GM21825 (cell line): ENCODE data around the gene ZMYM2.

Experiments used
- ATAC-seq: cut with Tn5 transposase; IDR thresholded peaks from one replicate; pipeline ENCODE4 v1.9.1; 2021; ENCODE audit warnings: mild to moderate bottlenecking, moderate library complexity; ENCODE audit not compliant: unreplicated experiment

The ZMYM2 gene

DNA sequence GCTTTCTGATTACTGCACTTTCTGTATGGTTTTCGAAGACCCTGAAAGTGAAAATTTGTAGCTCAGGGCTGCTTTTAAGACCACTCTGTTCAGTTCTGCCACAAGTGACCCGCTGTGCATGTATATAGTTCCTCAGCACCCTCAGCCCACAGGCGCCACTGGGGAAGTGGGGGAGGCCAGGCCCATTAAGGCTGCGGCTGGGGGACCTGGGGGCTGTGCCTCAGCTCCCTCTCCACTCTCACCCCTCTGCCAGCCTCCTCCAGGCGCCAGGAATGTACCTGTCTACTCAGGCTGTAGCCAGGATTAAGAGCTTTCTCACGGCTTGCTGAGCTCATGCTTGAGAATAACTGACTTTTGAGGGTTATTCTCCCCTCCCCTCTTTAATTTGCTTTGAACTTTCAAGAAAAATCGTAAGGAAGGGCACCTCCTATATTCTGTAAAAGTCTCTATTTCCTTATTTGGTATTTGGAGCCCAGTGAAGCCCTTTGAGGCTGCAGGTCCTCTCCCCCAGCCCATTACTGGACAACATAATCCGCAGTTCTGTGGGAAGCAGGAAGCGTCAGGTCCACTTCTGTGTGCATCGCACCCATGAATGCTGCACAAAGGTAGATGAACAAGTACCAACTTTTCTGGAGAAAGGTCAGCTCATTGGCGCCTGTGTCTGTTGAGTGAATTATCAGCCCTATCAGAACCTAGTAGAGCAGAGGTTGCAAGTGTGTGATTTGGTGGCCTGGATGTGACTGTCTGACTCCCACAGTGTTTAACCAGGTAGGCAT lies 172.7 kb downstream of the ZMYM2 start:
- ATAC-seq: no peak

- no peak for ATAC-seq
These were observed 173.6 kb downstream of the ZMYM2 start for GRCh38 chr13:20132052-20132634.

DNA sequence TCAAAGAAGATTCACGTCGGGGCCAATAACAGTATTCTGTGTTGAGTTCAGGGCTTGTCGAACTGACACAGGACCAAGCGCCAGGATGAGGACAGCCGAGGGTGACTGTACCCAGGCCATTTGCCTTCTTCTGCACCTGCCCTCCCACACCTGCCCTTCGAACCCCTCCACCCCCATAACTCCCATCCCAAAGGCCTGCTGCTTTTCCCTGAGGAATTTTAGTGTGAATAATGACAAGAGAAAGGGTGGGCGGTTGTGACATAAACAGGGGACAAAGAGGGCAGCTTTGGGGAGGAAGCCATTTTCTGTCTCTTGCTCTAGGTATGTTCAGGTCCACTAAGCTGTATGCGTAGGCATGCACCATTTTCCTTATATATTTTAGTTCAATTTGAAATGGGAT lies 176.2 kb downstream of the ZMYM2 start:
- ATAC-seq: no peak

- ATAC-seq: no peak
These were observed 178.5 kb downstream of the ZMYM2 start for GRCh38 chr13:20136781-20137703.

GRCh38 chr13:20137875-20138274 lies 179.3 kb downstream of the ZMYM2 start:
- no peak for ATAC-seq

- no peak for ATAC-seq
These were observed 182.0 kb downstream of the ZMYM2 start for GRCh38 chr13:20140487-20140886.
